ENCODE data around the gene MBD6.
"Not testable (repeated sequence)": the region's sequence is repeated elsewhere in the genome, so short reads cannot be mapped to it uniquely, and the experiment has no call there.

MBD6 gene

GRCh38 chr12:57549203-57549908, 26.7 kb downstream of the MBD6 start:
- FAIRE-seq: no peak
- no peak for DNase-seq (ENCODE audit: insufficient read length, low spot score)
- no peak for TF ChIP-seq POLR2A (IDR thresholded peaks at IDR 0.05; ENCODE audit: low read depth, low read length)

GRCh38 chr12:57549909-57550640, 27.5 kb downstream of the MBD6 start, which contains the start of gene KIF5A:
KIF5A (plus strand) TSS chr12:57550044; CDS start chr12:57550272, 228 bp downstream.
- FAIRE-seq (no peak), DNase-seq (ENCODE audit: insufficient read length, low spot score) (peak; percentile 70)
- TF ChIP-seq POLR2A (IDR thresholded peaks at IDR 0.05; ENCODE audit: low read depth, low read length): peak; percentile 63

- DNase-seq (ENCODE audit: insufficient read length, low spot score) (no peak), FAIRE-seq (no peak)
- TF ChIP-seq POLR2A (IDR thresholded peaks at IDR 0.05; ENCODE audit: low read depth, low read length): no peak
These were observed 28.3 kb downstream of the MBD6 start for GRCh38 chr12:57550641-57551549.

- DNase-seq (ENCODE audit: insufficient read length, low spot score) (no peak), FAIRE-seq (no peak)
- no peak for TF ChIP-seq POLR2A (IDR thresholded peaks at IDR 0.05; ENCODE audit: low read depth, low read length)
These were observed 29.1 kb downstream of the MBD6 start for GRCh38 chr12:57551637-57552305.

- DNase-seq (ENCODE audit: insufficient read length, low spot score) (no peak), FAIRE-seq (no peak)
- no peak for TF ChIP-seq POLR2A (IDR thresholded peaks at IDR 0.05; ENCODE audit: low read depth, low read length)
These were observed 29.7 kb downstream of the MBD6 start for GRCh38 chr12:57552306-57552651.

GRCh38 chr12:57552835-57553313, 30.2 kb downstream of the MBD6 start:
- FAIRE-seq (no peak), DNase-seq (ENCODE audit: insufficient read length, low spot score) (no peak)
- no peak for TF ChIP-seq POLR2A (IDR thresholded peaks at IDR 0.05; ENCODE audit: low read depth, low read length)

- no peak for DNase-seq (ENCODE audit: insufficient read length, low spot score)
- no peak for TF ChIP-seq POLR2A (IDR thresholded peaks at IDR 0.05; ENCODE audit: low read depth, low read length)
- no peak for FAIRE-seq
These were observed 30.9 kb downstream of the MBD6 start for GRCh38 chr12:57553343-57554202.

GRCh38 chr12:57554453-57554852, 31.8 kb downstream of the MBD6 start:
- DNase-seq (ENCODE audit: insufficient read length, low spot score) (no peak), FAIRE-seq (no peak)
- TF ChIP-seq POLR2A (IDR thresholded peaks at IDR 0.05; ENCODE audit: low read depth, low read length): no peak

- no peak for TF ChIP-seq POLR2A (IDR thresholded peaks at IDR 0.05; ENCODE audit: low read depth, low read length)
- DNase-seq (ENCODE audit: insufficient read length, low spot score) (no peak), FAIRE-seq (no peak)
These were observed 32.3 kb downstream of the MBD6 start for GRCh38 chr12:57554897-57555296.

- no peak for TF ChIP-seq POLR2A (IDR thresholded peaks at IDR 0.05; ENCODE audit: low read depth, low read length)
- FAIRE-seq (no peak), DNase-seq (ENCODE audit: insufficient read length, low spot score) (no peak)
These were observed 36.2 kb downstream of the MBD6 start for GRCh38 chr12:57558864-57559263.

GRCh38 chr12:57560516-57560915, 37.9 kb downstream of the MBD6 start:
- DNase-seq (ENCODE audit: insufficient read length, low spot score): no peak
- no peak for TF ChIP-seq POLR2A (IDR thresholded peaks at IDR 0.05; ENCODE audit: low read depth, low read length)
- no peak for FAIRE-seq

- not testable (repeated sequence) for FAIRE-seq; DNase-seq (ENCODE audit: insufficient read length, low spot score)
These were observed 38.5 kb downstream of the MBD6 start for GRCh38 chr12:57561117-57561516.

- no peak for TF ChIP-seq POLR2A (IDR thresholded peaks at IDR 0.05; ENCODE audit: low read depth, low read length)
- no peak for DNase-seq (ENCODE audit: insufficient read length, low spot score)
- no peak for FAIRE-seq
These were observed 40.7 kb downstream of the MBD6 start for GRCh38 chr12:57563358-57563757.
